Globus pallidus (tissue), 1 donor: Measurements from ENCODE around the gene SLMAP.

Experiments
- DNase-seq: peaks from one replicate; pipeline ENCODE4 v3.0.0-alpha.2; 2015; ENCODE audit warnings: low spot score

The SLMAP gene

GRCh38 chr3:57755741-57756527 is at the start of gene SLMAP:
Gene SLMAP, plus strand, starts transcription at chr3:57756309. Its CDS starts 1,343 bp downstream, at chr3:57757652.
- peak; percentile 97 for DNase-seq

- DNase-seq: no peak
These were observed 49.6 kb upstream of the SLMAP start for GRCh38 chr3:57706462-57706861.

DNA sequence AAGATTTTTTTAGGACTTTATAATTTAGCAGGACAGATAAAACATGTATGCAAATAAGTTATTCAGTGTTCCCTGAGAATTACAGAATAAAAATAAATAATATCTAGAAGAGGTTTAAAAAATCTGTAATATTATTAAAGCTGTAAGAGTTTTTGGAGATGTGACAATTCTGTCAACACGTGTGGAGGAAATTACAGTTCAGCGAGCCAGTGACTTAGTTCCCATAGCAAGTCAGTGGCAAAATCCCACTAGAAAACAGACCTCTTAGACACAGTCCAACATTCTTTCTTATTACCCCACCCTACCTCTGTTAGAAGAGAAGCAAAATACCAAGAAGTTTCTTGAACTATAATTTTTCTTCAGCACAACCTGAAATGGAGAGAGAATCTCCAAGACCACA is 47.1 kb upstream of the SLMAP start:
- DNase-seq: no peak

- DNase-seq: no peak
These were observed 46.5 kb upstream of the SLMAP start for GRCh38 chr3:57709559-57709958.

DNA sequence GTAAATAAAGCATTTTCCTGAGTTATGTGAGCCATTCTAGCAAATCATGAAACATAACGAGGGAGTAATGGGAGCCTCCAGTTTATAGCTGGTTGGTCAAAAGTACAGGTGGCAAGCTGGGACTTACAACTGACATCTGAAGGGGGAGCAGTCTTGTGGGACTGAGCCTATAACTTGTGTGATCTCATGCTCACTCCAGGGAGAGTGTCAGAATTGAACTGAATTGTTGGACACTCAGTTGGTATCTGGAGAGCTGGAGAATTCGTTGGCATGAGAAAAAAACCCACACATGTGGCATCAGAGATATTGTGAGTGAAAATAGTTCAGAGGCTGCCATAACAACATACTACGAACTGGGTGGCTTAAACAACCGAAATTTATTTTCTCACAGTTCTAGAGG is 40.4 kb upstream of the SLMAP start:
- DNase-seq: no peak

DNA sequence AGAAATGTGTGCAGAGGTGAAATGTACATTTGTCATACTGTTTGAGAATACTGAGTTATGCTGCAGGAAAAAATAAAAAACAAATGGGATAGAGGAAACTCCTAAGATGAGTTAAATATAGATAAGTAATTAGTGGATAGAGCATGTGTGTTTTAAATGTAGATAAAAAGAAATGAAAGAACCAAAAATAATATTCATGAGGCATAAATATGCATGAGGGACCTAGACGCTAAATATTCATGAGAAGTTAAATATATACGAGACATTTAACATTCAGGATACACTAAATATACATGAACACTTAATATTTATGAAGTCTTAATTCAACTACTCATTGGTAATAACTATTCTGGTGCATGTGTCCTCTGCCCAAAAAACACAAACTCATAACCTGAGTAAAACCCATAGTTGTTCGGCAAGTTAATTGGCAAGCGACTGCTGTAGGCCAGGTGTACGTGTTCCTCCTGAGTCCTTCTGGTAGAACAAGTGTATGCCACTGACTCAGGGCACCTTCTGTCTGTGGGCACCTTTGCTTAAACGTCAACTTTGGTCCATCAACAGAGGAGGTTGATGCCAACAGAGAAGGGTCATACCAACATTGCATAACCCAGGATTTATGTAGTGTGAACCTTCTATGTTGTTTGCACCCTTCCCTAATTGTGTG is 38.8 kb upstream of the SLMAP start:
- no peak for DNase-seq

- no peak for DNase-seq
These were observed 38.0 kb upstream of the SLMAP start for GRCh38 chr3:57718118-57718517.

DNA sequence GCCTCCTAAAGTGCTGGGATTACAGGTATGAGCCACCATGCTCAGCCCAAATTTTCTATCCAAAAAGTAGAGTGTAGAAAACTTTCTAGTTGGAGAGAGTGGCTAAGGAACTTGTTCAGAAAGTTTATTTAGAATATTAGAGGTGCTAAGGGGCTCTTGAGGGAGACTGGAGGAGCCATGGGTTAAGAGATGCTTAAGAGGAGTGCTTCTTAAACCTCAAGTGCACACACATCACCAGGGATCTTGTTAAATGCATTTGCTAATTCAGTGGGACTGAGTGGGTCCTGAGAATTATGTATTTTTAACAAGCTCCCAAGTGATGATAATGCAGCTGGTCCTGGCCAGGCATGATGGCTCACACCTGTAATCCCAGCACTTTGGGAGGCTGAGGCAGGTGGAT is 29.7 kb upstream of the SLMAP start:
- no peak for DNase-seq

DNA sequence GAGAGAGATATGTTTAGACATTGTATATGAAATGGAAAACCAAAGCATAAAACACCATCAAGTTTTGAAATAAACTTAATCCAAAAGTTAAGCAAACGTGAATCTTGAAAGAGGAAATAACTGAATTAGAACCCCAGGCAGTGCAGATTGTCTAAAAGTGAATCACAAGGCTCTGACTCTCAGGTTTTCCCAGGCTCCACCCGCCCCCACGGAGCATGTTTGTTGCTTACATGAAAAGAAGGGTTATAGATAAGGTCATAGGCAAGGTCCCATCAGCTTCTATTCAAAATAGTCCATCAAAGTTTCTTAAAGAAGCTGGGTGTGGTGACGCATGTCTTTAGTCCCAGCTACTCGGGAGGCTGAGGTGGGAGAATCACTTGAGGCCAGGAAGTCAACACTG is 29.0 kb upstream of the SLMAP start:
- DNase-seq: no peak

- DNase-seq: no peak
These were observed 26.6 kb upstream of the SLMAP start for GRCh38 chr3:57729334-57730045.

DNA sequence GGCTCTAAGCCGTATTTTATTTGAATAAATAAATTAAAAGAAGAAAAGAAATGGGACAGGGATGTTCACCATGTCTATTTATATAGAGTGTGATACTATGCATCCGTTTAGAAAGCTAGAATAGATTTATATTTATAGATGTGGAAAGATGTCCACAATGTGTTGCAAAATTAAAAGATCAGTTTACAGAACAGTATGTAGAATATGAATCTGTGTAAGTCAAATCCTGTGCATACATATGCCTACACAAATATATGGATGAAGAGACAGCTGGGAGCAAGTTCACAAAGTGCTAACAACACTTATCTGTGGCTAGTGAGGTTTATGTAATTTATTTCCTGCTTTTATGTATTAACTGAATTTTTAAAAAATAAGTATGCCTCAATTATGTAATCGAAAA is 25.4 kb upstream of the SLMAP start:
- DNase-seq: no peak

- DNase-seq: no peak
These were observed 24.8 kb upstream of the SLMAP start for GRCh38 chr3:57731311-57731710.

GRCh38 chr3:57733790-57734189 is 22.3 kb upstream of the SLMAP start:
- DNase-seq: no peak

DNA sequence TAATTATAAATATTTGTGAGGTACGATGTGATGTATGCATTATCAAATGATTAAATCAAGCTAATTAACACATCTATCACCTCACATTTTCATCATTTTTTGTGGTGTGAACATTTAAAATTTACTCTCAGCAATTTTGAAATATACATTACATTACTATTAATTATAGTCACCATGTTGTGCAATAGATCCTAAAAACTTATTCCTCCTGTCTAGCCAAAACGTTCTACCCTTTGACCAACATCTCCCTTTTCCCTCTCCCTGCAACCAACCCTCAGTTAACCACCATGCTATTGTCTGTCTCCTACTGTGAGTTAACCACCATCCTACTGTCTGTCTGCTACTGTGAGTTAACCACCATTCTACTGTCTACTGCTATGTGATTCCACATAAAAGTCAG is 20.7 kb upstream of the SLMAP start:
- no peak for DNase-seq

GRCh38 chr3:57737840-57738239 is 18.3 kb upstream of the SLMAP start:
- no peak for DNase-seq

DNA sequence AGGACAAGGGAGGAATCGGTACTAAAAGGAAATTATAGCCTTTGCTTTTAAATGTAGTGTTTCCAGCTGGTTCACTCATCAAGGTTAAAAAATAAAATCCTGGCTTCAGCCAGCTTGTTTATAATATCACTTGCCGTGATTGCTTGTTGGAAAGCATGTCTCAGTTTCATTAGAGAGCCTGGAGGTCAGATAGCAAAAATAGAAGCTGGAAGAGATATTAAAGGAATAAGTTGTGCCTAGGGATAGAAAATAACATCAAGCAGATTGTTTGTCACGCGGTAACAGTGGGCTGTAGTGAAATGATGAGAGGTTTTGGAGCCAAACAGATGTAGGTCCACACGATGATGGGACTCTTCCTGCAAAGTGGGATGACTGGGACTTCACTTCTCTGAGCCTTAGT is 17.7 kb upstream of the SLMAP start:
- DNase-seq: no peak

DNA sequence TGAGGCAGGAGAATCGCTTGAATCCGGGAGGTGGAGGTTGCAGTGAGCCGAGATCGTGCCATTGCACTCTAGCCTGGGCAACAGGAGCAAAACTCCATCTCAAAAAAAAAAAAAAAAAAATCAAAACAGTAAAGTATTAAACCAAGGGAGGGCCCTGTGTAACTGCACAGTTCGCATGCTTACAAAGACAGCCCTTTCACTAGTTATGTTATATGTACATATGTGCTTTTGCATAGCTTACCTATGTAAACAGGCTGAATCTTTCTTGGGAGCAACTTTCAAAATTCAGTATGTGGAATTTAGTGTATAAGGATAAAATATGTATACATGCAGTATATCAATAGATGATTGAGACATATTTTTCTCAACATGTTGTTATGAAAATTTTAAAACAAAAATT is 16.1 kb upstream of the SLMAP start:
- DNase-seq: no peak

DNA sequence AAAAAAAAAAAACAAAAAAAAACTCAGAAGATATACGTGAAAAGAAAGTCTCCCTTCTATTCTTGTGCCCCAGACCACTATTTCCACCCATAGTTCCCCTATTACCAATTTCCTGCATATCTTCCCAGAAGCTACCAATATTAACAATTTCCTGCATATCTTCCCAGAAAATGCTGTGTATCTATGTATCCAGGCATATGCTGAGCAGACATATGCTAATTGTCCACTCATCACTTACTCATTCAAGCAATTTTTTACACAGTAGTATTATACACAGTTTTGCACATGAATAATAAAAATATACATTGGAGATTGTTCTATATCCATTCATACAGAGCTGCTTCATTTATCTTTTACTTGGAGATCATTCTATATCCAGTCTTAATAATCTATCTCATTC is 12.6 kb upstream of the SLMAP start:
- DNase-seq: no peak

DNA sequence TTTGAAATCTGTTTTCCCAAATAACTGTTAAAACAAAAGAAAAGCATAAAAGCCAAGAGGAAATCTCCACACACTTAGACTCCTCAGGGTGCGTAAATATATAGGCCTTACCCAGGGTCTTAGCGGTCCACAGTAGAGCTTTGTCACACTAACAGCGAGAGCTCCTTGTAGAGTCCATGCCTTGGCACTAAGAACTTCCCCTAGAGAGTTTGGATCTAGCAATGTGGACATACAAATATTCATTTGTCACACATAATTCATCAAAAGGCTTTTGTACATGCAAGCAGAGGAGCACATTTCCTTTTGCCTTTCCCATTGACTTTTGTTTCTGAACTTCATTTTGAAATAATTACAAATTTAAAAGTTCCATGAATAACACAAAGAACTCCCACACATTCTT is 11.0 kb upstream of the SLMAP start:
- no peak for DNase-seq

DNA sequence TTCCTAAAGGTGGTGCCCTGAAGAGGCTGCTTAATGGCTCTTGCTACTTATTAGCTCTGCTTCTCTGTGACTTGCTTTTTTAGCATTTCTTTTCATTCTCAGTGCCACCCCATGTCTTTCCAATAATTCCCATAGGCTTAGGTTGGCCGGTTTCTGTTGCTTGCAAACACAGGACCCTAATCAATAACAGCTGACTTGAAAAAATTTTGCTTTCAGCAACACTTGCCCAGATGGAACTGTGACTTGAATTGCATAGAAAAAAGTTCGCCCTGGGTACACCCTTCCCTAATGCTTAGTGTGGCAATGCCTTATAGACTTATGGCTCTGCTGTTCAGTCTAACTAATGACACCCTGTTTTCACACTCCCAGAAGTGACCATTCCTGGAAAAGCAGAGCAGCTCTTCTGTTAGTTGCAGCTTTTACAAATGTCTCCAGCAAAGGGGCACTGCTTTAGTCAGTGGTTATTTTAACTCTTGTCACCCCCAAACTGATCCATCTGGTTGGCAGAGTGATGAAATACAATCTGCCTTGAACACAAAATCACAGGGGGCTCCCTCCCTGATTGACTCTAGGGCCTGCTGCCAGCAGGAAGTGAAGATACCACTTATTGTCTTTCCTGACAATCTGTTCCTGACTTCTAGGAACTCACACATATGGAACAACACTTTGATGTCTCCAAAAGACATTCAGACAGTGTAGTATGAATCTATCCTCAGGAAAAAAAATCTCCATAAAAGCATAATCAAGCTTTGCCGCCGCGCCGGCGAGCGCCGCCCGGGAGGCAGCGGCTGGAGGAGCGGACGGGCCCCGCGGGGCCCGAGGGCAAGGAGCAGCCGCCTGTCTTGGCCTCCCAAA is 9.7 kb upstream of the SLMAP start:
- no peak for DNase-seq

- DNase-seq: no peak
These were observed 6.6 kb upstream of the SLMAP start for GRCh38 chr3:57749542-57749941.

GRCh38 chr3:57752307-57752706 is 3.8 kb upstream of the SLMAP start:
- no peak for DNase-seq
